IMR-90 (cell line): ENCODE measurements around the gene KIAA0513. TPM values are rescaled to one million over a fixed set of nuclear protein-coding genes. Genes with fewer than 3 reads are reported as not detected.

ENCODE experiments used
- ATAC-seq: fragments of 200-7000 bp; cut with Tn5 transposase; 2 replicates; pipeline ENCODE4 v1.9.1; 2020; ENCODE audit warnings: low read depth, mild to moderate bottlenecking, moderate library complexity
- BruUV-seq: library from RNA; stranded (reverse); fragments of 400-500 nt; replicated peaks from 2 replicates; lab custom pipeline; 2021; lab: Mats Ljungman, UMichigan
- CTCF ChIA-PET: fragments of 300-600 bp; formaldehyde crosslinking; extraction: SDS; loops from one replicate; lab custom pipeline; 2021; ENCODE audit warnings: antibody characterized with exemption; lab: Yijun Ruan, JAX
- POLR2A ChIA-PET: fragments of 300-600 bp; sonication (Branson Sonifier 250); formaldehyde crosslinking; loops from one replicate; lab custom pipeline; 2022; ENCODE audit warnings: antibody characterized with exemption; ENCODE audit not compliant: unreplicated experiment; lab: Charles Lee
- DNase-seq: peaks from one replicate; pipeline ENCODE4 v3.0.0; 2013
- H2AFZ ChIP-seq: replicated peaks from 2 replicates; pipeline ENCODE3; 2013; ENCODE audit warnings: low read length, mild to moderate bottlenecking; ENCODE audit not compliant: poor library complexity
- H2AK5ac ChIP-seq: 2 replicates; pipeline ENCODE4 v1.6.1; 2013; ENCODE audit warnings: low read depth, low read length, inconsistent platforms
- H2AK9ac ChIP-seq: replicated peaks from 2 replicates; pipeline ENCODE3; 2013; ENCODE audit warnings: mild to moderate bottlenecking, low read depth, low read length, moderate library complexity; ENCODE audit not compliant: poor library complexity
- H2BK120ac ChIP-seq: 2 replicates; pipeline ENCODE4 v1.6.1; 2013; ENCODE audit warnings: low read depth, low read length, inconsistent platforms
- H2BK15ac ChIP-seq: 3 replicates; pipeline ENCODE4 v1.6.1; 2013; ENCODE audit warnings: low read depth, low read length, inconsistent platforms
- H2BK20ac ChIP-seq: 2 replicates; pipeline ENCODE4 v1.6.1; 2013; ENCODE audit warnings: low read depth, mild to moderate bottlenecking, inconsistent platforms, low read length, moderate library complexity
- H2BK5ac ChIP-seq: 2 replicates; pipeline ENCODE4 v1.6.1; 2013; ENCODE audit warnings: mild to moderate bottlenecking, low read depth, low read length, inconsistent platforms; ENCODE audit not compliant: poor library complexity, severe bottlenecking
- H3K14ac ChIP-seq: replicated peaks from 2 replicates; pipeline ENCODE4 v1.6.1; 2013; ENCODE audit warnings: low read depth, low read length, inconsistent platforms
- H3K18ac ChIP-seq: 2 replicates; pipeline ENCODE4 v1.6.1; 2013; ENCODE audit warnings: low read depth, low read length, control low read depth
- H3K23ac ChIP-seq: 2 replicates; pipeline ENCODE4 v1.6.1; 2013; ENCODE audit warnings: low read depth, low read length, inconsistent platforms
- H3K27ac ChIP-seq: 2 replicates; pipeline ENCODE4 v1.5.1; 2013; ENCODE audit warnings: mild to moderate bottlenecking, control low read depth, low read length; ENCODE audit not compliant: insufficient read depth
- H3K27me3 ChIP-seq: 2 replicates; pipeline ENCODE4 v1.6.1; 2013; ENCODE audit warnings: low read length; ENCODE audit not compliant: control insufficient read depth, insufficient read depth
- H3K36me3 ChIP-seq: 2 replicates; pipeline ENCODE4 v1.6.1; 2013; ENCODE audit warnings: low read length, mixed read lengths; ENCODE audit not compliant: control insufficient read depth, insufficient read depth
- H3K4ac ChIP-seq: 2 replicates; pipeline ENCODE4 v1.6.1; 2013; ENCODE audit warnings: low read depth, low read length, inconsistent platforms
- H3K4me1 ChIP-seq: 2 replicates; pipeline ENCODE4 v1.6.1; 2013; ENCODE audit warnings: low read length, mixed read lengths; ENCODE audit not compliant: control insufficient read depth, insufficient read depth
- H3K4me2 ChIP-seq: 2 replicates; pipeline ENCODE4 v1.6.1; 2013; ENCODE audit warnings: low read depth, mild to moderate bottlenecking, control low read depth, low read length, moderate library complexity
- H3K4me3 ChIP-seq: 2 replicates; pipeline ENCODE4 v1.5.1; 2013; ENCODE audit warnings: low read depth, mild to moderate bottlenecking, control low read depth, low read length, moderate library complexity; ENCODE audit not compliant: insufficient read depth
- H3K56ac ChIP-seq: 2 replicates; pipeline ENCODE4 v1.6.1; 2013; ENCODE audit warnings: low read length, inconsistent platforms; ENCODE audit not compliant: insufficient read depth; ENCODE audit errors: extremely low read depth
- H3K79me1 ChIP-seq, 2 experiments: 2 replicates each; pipeline ENCODE4 v1.6.1; 2013; ENCODE audit warnings: low read length in 2 of 2, inconsistent platforms in 1 of 2, low read depth in 1 of 2
- H3K9ac ChIP-seq: 2 replicates; pipeline ENCODE4 v1.6.1; 2013; ENCODE audit warnings: low read depth, low read length, control low read depth
- H3K9me1 ChIP-seq: 2 replicates; pipeline ENCODE4 v1.6.1; 2013; ENCODE audit warnings: low read length, inconsistent platforms; ENCODE audit not compliant: insufficient read depth
- H3K9me3 ChIP-seq: 2 replicates; pipeline ENCODE4 v1.6.1; 2013; ENCODE audit warnings: low read length; ENCODE audit not compliant: control insufficient read depth, insufficient read depth
- H4K20me1 ChIP-seq: 2 replicates; pipeline ENCODE4 v1.6.1; 2013; ENCODE audit warnings: low read length, inconsistent platforms; ENCODE audit not compliant: insufficient read depth
- H4K5ac ChIP-seq: 2 replicates; pipeline ENCODE4 v1.6.1; 2013; ENCODE audit warnings: mild to moderate bottlenecking, low read depth, low read length, control low read depth
- H4K8ac ChIP-seq, 2 experiments: 2 replicates each; pipeline ENCODE4 v1.6.1; 2013; ENCODE audit warnings: low read depth in 2 of 2, low read length in 2 of 2, control low read depth in 1 of 2, inconsistent platforms in 1 of 2
- H4K91ac ChIP-seq: 2 replicates; pipeline ENCODE4 v1.6.1; 2013; ENCODE audit warnings: low read depth, low read length, inconsistent platforms; ENCODE audit not compliant: insufficient read depth
- BHLHE40 ChIP-seq: fragments of 150-350 bp; IDR thresholded peaks from 2 replicates; pipeline ENCODE4 v1.6.1; 2016; ENCODE audit warnings: mild to moderate bottlenecking, low read depth, low read length
- CEBPB ChIP-seq: IDR thresholded peaks from 2 replicates; pipeline ENCODE4 v1.6.1; 2012; ENCODE audit warnings: low read depth, low read length, improper control_type of control experiment
- CHD1 ChIP-seq: IDR thresholded peaks from 2 replicates; pipeline ENCODE4 v1.6.1; 2012; ENCODE audit warnings: low read depth, low read length, improper control_type of control experiment
- FOS ChIP-seq: fragments of 150-350 bp; IDR thresholded peaks from 2 replicates; pipeline ENCODE4 v1.6.1; 2016; ENCODE audit warnings: low read depth, low read length
- MAFK ChIP-seq: IDR thresholded peaks from 2 replicates; pipeline ENCODE4 v1.6.1; 2012; ENCODE audit warnings: low read depth, low read length, improper control_type of control experiment
- MAZ ChIP-seq: IDR thresholded peaks from 2 replicates; pipeline ENCODE4 v1.6.1; 2012; ENCODE audit warnings: low read depth, mild to moderate bottlenecking, low read length, improper control_type of control experiment, moderate library complexity, borderline replicate concordance
- MXI1 ChIP-seq: IDR thresholded peaks from 2 replicates; pipeline ENCODE4 v1.6.1; 2012; ENCODE audit warnings: low read depth, mild to moderate bottlenecking, low read length, moderate library complexity, borderline replicate concordance
- NFE2L2 ChIP-seq: fragments of 150-350 bp; IDR thresholded peaks from 2 replicates; pipeline ENCODE4 v1.6.1; 2016; ENCODE audit warnings: low read depth, mild to moderate bottlenecking, low read length
- POLR2A ChIP-seq: IDR thresholded peaks from 2 replicates; pipeline ENCODE4 v1.6.1; 2012; ENCODE audit warnings: mild to moderate bottlenecking, low read depth, low read length
- RAD21 ChIP-seq: IDR thresholded peaks from 2 replicates; pipeline ENCODE4 v1.6.1; 2012; ENCODE audit warnings: low read length, improper control_type of control experiment
- RCOR1 ChIP-seq: IDR thresholded peaks from 2 replicates; pipeline ENCODE4 v1.6.1; 2012; ENCODE audit warnings: mild to moderate bottlenecking, low read length, improper control_type of control experiment; ENCODE audit not compliant: insufficient replicate concordance
- RFX5 ChIP-seq: IDR thresholded peaks from 2 replicates; pipeline ENCODE4 v1.8.0; 2012; ENCODE audit warnings: low read depth, mild to moderate bottlenecking, low read length, moderate library complexity
- SMC3 ChIP-seq: fragments of 150-350 bp; IDR thresholded peaks from 2 replicates; pipeline ENCODE4 v1.6.1; 2016; ENCODE audit warnings: low read depth, mild to moderate bottlenecking, antibody characterized with exemption, low read length, moderate library complexity
- WGBS, 2 experiments: methylation state at CpG; one replicate each; pipeline versions ENCODE4 v1.1.5 to v1.1.7; 2013; ENCODE audit warnings: missing lambda C conversion rate in 2 of 2; ENCODE audit not compliant: insufficient read length in 1 of 2; ENCODE audit errors: extremely low coverage in 2 of 2; 5-methylcytosine and 5-hydroxymethylcytosine counted together
- dilution Hi-C: fragments of 300-500 bp; cut with HindIII; formaldehyde crosslinking; loops from one replicate; pipeline ENCODE4 v1.14.3; 2018; ENCODE audit warnings: low sequenced_read_pairs; ENCODE audit not compliant: unreplicated experiment
- in situ Hi-C: fragments of 300-500 bp; cut with MboI; formaldehyde crosslinking; loops from 3 replicates; pipeline ENCODE4 v1.14.3; 2019; ENCODE audit warnings: low sequenced_read_pairs, inconsistent platforms, mixed read lengths
- intact Hi-C: fragments of 100-400 bp; cut with micrococcal nuclease; formaldehyde crosslinking; loops from 2 replicates; pipeline ENCODE4 v1.10.0; 2022
- polyA plus RNA-seq, 3 experiments: library from polyadenylated mRNA; depleted of rRNA; stranded (reverse); fragments of >200 nt; gene quantifications; 2 replicates each; pipeline ENCODE4 v1.2.3, GENCODE V29; 2012; ENCODE audit warnings: low replicate concordance in 1 of 3
- total RNA-seq: library from RNA; depleted of rRNA; stranded (reverse); fragments of >200 nt; gene quantifications from 2 replicates; pipeline ENCODE4 v1.2.3, GENCODE V29; 2012
- TF ChIP-seq, protein P1 (sequence below): conservative IDR thresholded peaks from 2 replicates; pipeline ENCODE4 v1.5.1; 2012; ENCODE audit warnings: mild to moderate bottlenecking, low read depth, low read length, improper control_type of control experiment
- TF ChIP-seq, protein P2 (sequence below): fragments of 150-350 bp; IDR thresholded peaks from 2 replicates; pipeline ENCODE4 v1.6.1; 2016; ENCODE audit warnings: low read depth, mild to moderate bottlenecking, low read length, moderate library complexity, borderline replicate concordance

Gene KIAA0513
- total and polyA plus RNA-seq, 2 of the 4 experiments (the other 2 are of a cell fraction) = 9.5 TPM

GRCh38 chr16:85087899-85088569 is 60.4 kb downstream of the KIAA0513 start:
- Histone ChIP-seq H3K9me3 (no peaks in the 10 kb centered on the region), H4K5ac (no peak overlapping the region), H4K20me1 (no peaks in the 10 kb centered on the region), H3K4me3 (no peak overlapping the region), H2AK9ac (peak overlapping the region; percentile 44), H3K4me2 (no peak overlapping the region), H3K9ac (no peak overlapping the region), H3K23ac (no peak overlapping the region), H2BK20ac (no peak overlapping the region), H2BK120ac (no peak overlapping the region), H3K79me1 (no peaks in the 10 kb centered on the region), H4K8ac (no peak overlapping the region), H3K27me3 (no peaks in the 10 kb centered on the region), H2AK5ac (no peak overlapping the region), H3K36me3 (peaks cover 2% of the 10 kb centered on the region; the same call in 1 of the 2 replicates), H4K91ac (no peak overlapping the region), H3K4ac (no peak overlapping the region), H3K14ac (no peak overlapping the region), H3K18ac (no peak overlapping the region), H3K4me1 (peaks cover 2% of the 10 kb centered on the region; the same call in 1 of the 2 replicates), H3K56ac (no peak overlapping the region), H2BK15ac (no peak overlapping the region), H2BK5ac (no peak overlapping the region), H2AFZ (no peak overlapping the region), H3K27ac (no peak overlapping the region), H3K9me1 (no peaks in the 10 kb centered on the region)
- 95% methylated on average over 18 of the region's 21 CpGs; no CpG with 5 or more reads in 1 of the 2 experiments for WGBS, 2 experiments
- in situ Hi-C loops = no loop called here
- dilution Hi-C loops = no loop called here
- ChIA-PET CTCF (no interaction called here), POLR2A (no interaction called here)
- no peak for TF ChIP-seq POLR2A
- no peak for TF ChIP-seq MAFK
- TF ChIP-seq SMC3 = no peak
- TF ChIP-seq RFX5 = no peak
- TF ChIP-seq, protein P1, sequence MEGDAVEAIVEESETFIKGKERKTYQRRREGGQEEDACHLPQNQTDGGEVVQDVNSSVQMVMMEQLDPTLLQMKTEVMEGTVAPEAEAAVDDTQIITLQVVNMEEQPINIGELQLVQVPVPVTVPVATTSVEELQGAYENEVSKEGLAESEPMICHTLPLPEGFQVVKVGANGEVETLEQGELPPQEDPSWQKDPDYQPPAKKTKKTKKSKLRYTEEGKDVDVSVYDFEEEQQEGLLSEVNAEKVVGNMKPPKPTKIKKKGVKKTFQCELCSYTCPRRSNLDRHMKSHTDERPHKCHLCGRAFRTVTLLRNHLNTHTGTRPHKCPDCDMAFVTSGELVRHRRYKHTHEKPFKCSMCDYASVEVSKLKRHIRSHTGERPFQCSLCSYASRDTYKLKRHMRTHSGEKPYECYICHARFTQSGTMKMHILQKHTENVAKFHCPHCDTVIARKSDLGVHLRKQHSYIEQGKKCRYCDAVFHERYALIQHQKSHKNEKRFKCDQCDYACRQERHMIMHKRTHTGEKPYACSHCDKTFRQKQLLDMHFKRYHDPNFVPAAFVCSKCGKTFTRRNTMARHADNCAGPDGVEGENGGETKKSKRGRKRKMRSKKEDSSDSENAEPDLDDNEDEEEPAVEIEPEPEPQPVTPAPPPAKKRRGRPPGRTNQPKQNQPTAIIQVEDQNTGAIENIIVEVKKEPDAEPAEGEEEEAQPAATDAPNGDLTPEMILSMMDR = no peak
- TF ChIP-seq CEBPB = no peak
- TF ChIP-seq MXI1 = no peak
- TF ChIP-seq NFE2L2 = no peak
- no peak for TF ChIP-seq BHLHE40
- no peak for TF ChIP-seq MAZ
- no peak for TF ChIP-seq RCOR1
- TF ChIP-seq RAD21 = no peak
- no peak for TF ChIP-seq CHD1
- no peak for TF ChIP-seq FOS
- TF ChIP-seq, protein P2, sequence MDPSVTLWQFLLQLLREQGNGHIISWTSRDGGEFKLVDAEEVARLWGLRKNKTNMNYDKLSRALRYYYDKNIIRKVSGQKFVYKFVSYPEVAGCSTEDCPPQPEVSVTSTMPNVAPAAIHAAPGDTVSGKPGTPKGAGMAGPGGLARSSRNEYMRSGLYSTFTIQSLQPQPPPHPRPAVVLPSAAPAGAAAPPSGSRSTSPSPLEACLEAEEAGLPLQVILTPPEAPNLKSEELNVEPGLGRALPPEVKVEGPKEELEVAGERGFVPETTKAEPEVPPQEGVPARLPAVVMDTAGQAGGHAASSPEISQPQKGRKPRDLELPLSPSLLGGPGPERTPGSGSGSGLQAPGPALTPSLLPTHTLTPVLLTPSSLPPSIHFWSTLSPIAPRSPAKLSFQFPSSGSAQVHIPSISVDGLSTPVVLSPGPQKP = no peak
- ATAC-seq (no peak), DNase-seq (no peak)
- BruUV-seq = no TSS peak
- intact Hi-C loops = loop anchor here (2.0 to 10.0 kb wide), 2 partner anchors 163 to 333 kb away; no protein-coding TSS in a partner anchor
